ENCODE results near the gene HACL1.
A peak's percentile ranks its signal among the peaks of the same experiment; 100 is the strongest.

The HACL1 gene

DNA sequence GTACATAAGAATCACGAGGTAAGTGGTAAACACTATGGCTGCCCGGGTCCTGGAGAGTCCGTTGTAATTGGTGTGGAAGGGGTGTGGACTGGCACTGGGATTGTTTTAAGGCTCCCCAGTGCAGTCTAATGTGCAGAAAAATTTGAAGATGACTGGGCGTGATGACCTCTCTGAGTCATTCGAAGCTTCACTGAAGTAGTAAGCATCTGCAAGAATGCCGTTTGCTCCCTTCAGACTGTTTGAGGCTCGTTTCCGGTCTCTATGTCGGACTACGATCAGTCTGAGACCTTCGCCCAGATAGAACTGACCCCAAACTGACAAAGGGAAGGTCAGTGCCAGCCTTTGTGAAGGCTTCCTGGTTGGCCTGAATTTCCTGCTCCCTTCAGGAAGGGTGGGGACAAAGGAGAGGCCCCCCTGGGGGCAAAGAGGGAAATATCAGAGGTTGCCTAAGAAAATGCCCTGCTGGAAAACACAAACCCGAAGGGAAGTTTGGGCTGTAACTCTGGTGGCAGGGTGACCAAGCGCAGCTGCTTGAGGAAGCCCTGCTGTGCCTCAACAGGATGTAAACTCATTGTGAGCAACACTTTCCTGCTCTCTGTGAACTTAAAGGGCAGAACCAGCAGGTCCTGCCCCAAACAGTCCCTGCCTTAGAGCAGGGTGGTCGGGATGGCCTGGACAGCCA is 34.8 kb upstream of the HACL1 start:
- in situ Hi-C loops (cut with HindIII; ENCODE audit: low sequenced_read_pairs): loop anchor here (5.0 to 25.0 kb wide), 2 partner anchors 36 to 601 kb away; no protein-coding TSS in a partner anchor
- peak; percentile 75 for DNase-seq (ENCODE audit: low read depth)
- no peak overlapping the region for H3K4me3 ChIP-seq (ENCODE audit: low read depth, low read length)
- TF ChIP-seq, protein P1, sequence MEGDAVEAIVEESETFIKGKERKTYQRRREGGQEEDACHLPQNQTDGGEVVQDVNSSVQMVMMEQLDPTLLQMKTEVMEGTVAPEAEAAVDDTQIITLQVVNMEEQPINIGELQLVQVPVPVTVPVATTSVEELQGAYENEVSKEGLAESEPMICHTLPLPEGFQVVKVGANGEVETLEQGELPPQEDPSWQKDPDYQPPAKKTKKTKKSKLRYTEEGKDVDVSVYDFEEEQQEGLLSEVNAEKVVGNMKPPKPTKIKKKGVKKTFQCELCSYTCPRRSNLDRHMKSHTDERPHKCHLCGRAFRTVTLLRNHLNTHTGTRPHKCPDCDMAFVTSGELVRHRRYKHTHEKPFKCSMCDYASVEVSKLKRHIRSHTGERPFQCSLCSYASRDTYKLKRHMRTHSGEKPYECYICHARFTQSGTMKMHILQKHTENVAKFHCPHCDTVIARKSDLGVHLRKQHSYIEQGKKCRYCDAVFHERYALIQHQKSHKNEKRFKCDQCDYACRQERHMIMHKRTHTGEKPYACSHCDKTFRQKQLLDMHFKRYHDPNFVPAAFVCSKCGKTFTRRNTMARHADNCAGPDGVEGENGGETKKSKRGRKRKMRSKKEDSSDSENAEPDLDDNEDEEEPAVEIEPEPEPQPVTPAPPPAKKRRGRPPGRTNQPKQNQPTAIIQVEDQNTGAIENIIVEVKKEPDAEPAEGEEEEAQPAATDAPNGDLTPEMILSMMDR (IDR thresholded peaks at IDR 0.05; ENCODE audit: low read depth, low read length, missing control alignments): no peak

DNA sequence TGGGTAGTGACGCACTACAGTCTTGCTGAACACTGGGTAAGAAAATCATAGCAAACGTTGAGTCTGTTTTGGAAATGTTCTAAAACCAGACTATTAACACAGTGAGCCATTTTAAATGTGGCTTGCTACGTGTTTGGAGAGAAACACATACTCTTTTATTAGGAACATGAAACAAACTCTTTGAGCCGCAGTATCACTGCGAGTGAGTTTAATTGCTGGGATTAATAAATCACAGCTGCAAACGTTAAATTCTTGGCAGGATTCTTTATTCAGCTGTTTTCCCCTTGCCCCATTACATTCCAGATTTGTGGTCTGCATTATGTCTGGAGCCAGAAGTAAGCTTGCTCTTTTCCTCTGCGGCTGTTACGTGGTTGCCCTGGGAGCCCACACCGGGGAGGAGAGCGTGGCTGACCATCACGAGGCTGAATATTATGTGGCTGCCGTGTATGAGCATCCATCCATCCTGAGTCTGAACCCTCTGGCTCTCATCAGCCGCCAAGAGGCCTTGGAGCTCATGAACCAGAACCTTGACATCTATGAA is 33.8 kb upstream of the HACL1 start:
- H3K4me3 ChIP-seq (ENCODE audit: low read depth, low read length): no peak overlapping the region
- TF ChIP-seq, protein P1 (IDR thresholded peaks at IDR 0.05; ENCODE audit: low read depth, low read length, missing control alignments): no peak
- in situ Hi-C loops (cut with HindIII; ENCODE audit: low sequenced_read_pairs): loop anchor here (5.0 to 25.0 kb wide), 2 partner anchors 37 to 602 kb away; no protein-coding TSS in a partner anchor
- DNase-seq (ENCODE audit: low read depth): peak; percentile 93

DNA sequence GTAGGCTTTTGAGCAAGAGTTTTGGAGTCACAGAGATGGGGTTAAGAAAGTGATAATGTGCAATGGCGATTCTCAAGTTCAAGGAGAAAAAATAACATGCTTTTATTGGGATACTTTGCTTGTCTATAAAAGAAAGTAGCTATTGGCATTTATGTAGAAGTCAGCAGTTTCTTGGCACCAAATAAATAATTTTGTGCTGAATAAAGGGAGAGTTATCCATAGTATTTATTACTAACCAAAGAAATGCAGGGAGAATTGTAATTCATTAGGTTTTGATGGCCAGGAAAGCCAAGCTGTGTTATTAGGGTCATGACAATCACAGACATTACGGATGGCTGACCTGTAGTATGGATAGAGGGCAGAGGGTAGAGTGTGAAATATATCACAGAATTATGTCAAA is 33.3 kb upstream of the HACL1 start:
- TF ChIP-seq, protein P1 (IDR thresholded peaks at IDR 0.05; ENCODE audit: low read depth, low read length, missing control alignments): no peak
- no peak for DNase-seq (ENCODE audit: low read depth)
- in situ Hi-C loops (cut with HindIII; ENCODE audit: low sequenced_read_pairs): loop anchor here (5.0 to 25.0 kb wide), 2 partner anchors 38 to 603 kb away; no protein-coding TSS in a partner anchor
- no peak overlapping the region for H3K4me3 ChIP-seq (ENCODE audit: low read depth, low read length)

DNA sequence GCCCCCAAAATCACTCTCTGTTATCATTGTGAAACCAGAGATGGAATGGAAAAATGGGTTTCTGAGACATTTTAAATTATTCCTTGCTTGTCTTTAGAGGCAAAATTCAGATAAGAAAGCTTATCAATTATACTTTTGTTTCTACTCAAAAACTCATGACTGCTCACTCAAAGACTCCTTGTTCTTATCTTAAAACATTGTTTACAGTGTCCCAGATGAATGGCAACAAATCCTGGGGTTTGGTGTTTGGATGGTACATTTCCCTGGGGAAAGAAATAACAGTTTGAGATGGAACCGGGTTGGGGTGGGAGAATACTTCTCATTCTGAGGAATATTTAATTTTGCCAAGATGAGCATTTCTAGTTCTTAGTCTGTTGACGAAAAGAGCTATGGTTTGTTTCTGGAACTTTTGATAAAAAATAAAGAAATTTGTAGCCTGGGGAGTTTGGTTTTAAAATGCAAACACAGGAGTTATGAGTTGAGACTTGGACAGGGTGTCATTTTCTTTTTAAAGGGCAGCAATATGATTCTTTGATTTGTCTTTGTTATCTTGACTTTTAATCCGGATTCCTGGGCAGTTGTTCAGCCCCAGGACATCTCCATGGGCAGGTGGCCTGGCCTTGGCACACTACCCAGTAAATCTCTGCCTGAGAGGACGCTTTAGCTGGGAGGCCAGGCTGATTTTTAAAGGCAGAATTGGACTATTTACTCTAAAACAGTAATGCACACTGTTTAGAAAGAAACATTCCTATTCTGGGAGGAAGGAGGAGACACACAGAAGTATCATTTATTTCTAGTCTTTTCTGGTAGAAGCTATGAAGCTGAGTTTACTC is 32.6 kb upstream of the HACL1 start:
- in situ Hi-C loops (cut with HindIII; ENCODE audit: low sequenced_read_pairs): loop anchor here (25.0 kb wide), 1 partner anchor 603 kb away; no protein-coding TSS in a partner anchor
- TF ChIP-seq, protein P1 (IDR thresholded peaks at IDR 0.05; ENCODE audit: low read depth, low read length, missing control alignments): no peak
- H3K4me3 ChIP-seq (ENCODE audit: low read depth, low read length): no peak overlapping the region
- DNase-seq (ENCODE audit: low read depth): no peak

DNA sequence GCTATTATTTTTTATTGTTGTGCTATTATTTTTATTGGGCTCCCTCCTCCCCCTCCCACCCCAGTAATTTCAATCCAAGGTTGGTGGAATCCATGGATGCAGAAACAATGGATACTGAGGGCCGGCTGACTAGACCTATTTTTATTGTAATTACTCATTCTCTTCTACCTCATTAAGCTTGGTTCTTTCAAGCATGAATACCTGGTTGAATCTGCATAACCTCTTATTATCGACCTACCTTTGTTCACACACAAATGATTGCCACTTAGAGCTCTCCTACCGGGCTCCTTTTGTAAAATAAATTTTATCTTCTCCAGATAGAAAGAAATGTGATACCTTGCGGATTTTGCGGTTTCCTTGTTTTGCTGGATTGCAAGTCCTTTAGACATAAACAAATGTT is 31.8 kb upstream of the HACL1 start:
- in situ Hi-C loops (cut with HindIII; ENCODE audit: low sequenced_read_pairs): loop anchor here (25.0 kb wide), 1 partner anchor 604 kb away; no protein-coding TSS in a partner anchor
- TF ChIP-seq, protein P1 (IDR thresholded peaks at IDR 0.05; ENCODE audit: low read depth, low read length, missing control alignments): no peak
- no peak for DNase-seq (ENCODE audit: low read depth)
- no peak overlapping the region for H3K4me3 ChIP-seq (ENCODE audit: low read depth, low read length)

DNA sequence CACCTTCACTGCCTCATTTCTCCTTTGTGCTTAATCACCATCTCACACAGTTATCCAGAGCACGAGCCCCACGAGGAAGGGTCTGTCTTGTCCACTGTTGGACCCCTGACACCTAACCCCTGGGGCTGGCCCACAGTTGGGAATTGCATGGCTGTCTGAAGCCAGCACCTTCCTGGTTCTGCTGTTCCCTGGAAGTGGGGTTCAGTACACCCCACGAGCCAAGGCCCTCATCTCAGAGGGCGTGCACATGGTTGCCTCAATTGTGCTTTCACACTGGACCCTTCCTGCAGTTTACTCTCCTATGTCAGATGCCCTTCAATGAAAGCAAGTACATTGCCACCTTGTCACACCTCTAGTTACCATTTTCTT is 30.8 kb upstream of the HACL1 start:
- TF ChIP-seq, protein P1 (IDR thresholded peaks at IDR 0.05; ENCODE audit: low read depth, low read length, missing control alignments): no peak
- no peak overlapping the region for H3K4me3 ChIP-seq (ENCODE audit: low read depth, low read length)
- no peak for DNase-seq (ENCODE audit: low read depth)
- in situ Hi-C loops (cut with HindIII; ENCODE audit: low sequenced_read_pairs): loop anchor here (25.0 kb wide), 1 partner anchor 605 kb away; no protein-coding TSS in a partner anchor
